Neuronal stem cell (in vitro differentiated cells): ENCODE measurements around the gene SUMO1.
A peak's percentile ranks its signal among the peaks of the same experiment; 100 is the strongest.
"Not testable (repeated sequence)": the region's sequence is repeated elsewhere in the genome, so short reads cannot be mapped to it uniquely, and the experiment has no call there.

Source experiments
- DNase-seq: peaks from one replicate; pipeline ENCODE4 v3.0.0-alpha.2; 2013; ENCODE audit warnings: low spot score
- H2AFZ ChIP-seq: one replicate; pipeline ENCODE4 v1.6.1; 2013; ENCODE audit warnings: mild to moderate bottlenecking, low read length, inconsistent platforms
- H2AK5ac ChIP-seq: 2 replicates; pipeline ENCODE4 v1.6.1; 2013; ENCODE audit warnings: low read depth, mild to moderate bottlenecking, inconsistent platforms, low read length, moderate library complexity, mixed read lengths
- H2BK120ac ChIP-seq: 2 replicates; pipeline ENCODE4 v1.6.1; 2013; ENCODE audit warnings: low read depth, mild to moderate bottlenecking, inconsistent platforms, low read length, moderate library complexity, mixed read lengths
- H2BK12ac ChIP-seq: one replicate; pipeline ENCODE4 v1.6.1; 2013; ENCODE audit warnings: low read length, inconsistent platforms
- H2BK15ac ChIP-seq: 2 replicates; pipeline ENCODE4 v1.6.1; 2013; ENCODE audit warnings: mild to moderate bottlenecking, low read length, inconsistent platforms, mixed read lengths
- H2BK5ac ChIP-seq: one replicate; pipeline ENCODE4 v1.6.1; 2013; ENCODE audit warnings: inconsistent platforms, mild to moderate bottlenecking, low read length, moderate library complexity
- H3K14ac ChIP-seq: one replicate; pipeline ENCODE4 v1.6.1; 2013; ENCODE audit warnings: low read length, inconsistent platforms
- H3K18ac ChIP-seq: 2 replicates; pipeline ENCODE4 v1.6.1; 2013; ENCODE audit warnings: low read length, inconsistent platforms
- H3K23ac ChIP-seq: 2 replicates; pipeline ENCODE4 v1.6.1; 2013; ENCODE audit warnings: low read depth, mild to moderate bottlenecking, mixed read lengths, low read length, inconsistent platforms; ENCODE audit not compliant: poor library complexity
- H3K27ac ChIP-seq: replicated peaks from 3 replicates; pipeline ENCODE4 v1.5.1; 2013; ENCODE audit warnings: low read length, inconsistent platforms
- H3K27me3 ChIP-seq, 3 experiments: 2 replicates each; pipeline ENCODE4 v1.6.1; 2013; ENCODE audit warnings: low read length in 3 of 3, mild to moderate bottlenecking in 2 of 3, inconsistent platforms in 1 of 3, low read depth in 1 of 3, mixed read lengths in 1 of 3, moderate library complexity in 1 of 3; ENCODE audit not compliant: control insufficient read depth in 3 of 3, insufficient read depth in 3 of 3
- H3K36me3 ChIP-seq, 2 donors: replicated peaks in 1 of 2; 2 replicates each; pipeline ENCODE4 v1.6.1; 2013; ENCODE audit warnings: low read length in 2 of 2; ENCODE audit not compliant: control insufficient read depth in 2 of 2, insufficient read depth in 2 of 2
- H3K4ac ChIP-seq: 2 replicates; pipeline ENCODE4 v1.6.1; 2013; ENCODE audit warnings: inconsistent platforms, mild to moderate bottlenecking, low read length, moderate library complexity
- H3K4me1 ChIP-seq, 2 donors: 1 replicate in 1 of 2; 2 replicates in 1 of 2; pipeline ENCODE4 v1.6.1; 2013; ENCODE audit warnings: low read length in 2 of 2, low read depth in 1 of 2; ENCODE audit not compliant: control insufficient read depth in 2 of 2, insufficient read depth in 1 of 2
- H3K4me2 ChIP-seq: one replicate; pipeline ENCODE4 v1.6.1; 2013; ENCODE audit warnings: mild to moderate bottlenecking, low read length, inconsistent platforms; ENCODE audit not compliant: insufficient read depth, poor library complexity, severe bottlenecking
- H3K4me3 ChIP-seq, 2 donors: 2 replicates each; pipeline ENCODE4 v1.5.1; 2013; ENCODE audit warnings: low read length in 2 of 2, mild to moderate bottlenecking in 2 of 2, inconsistent platforms in 1 of 2, moderate library complexity in 1 of 2
- H3K79me1 ChIP-seq: one replicate; pipeline ENCODE4 v1.6.1; 2013; ENCODE audit warnings: low read depth, mild to moderate bottlenecking, inconsistent platforms, low read length, moderate library complexity
- H3K9ac ChIP-seq: one replicate; pipeline ENCODE4 v1.6.1; 2013; ENCODE audit warnings: mild to moderate bottlenecking, low read depth, low read length, inconsistent platforms; ENCODE audit not compliant: poor library complexity
- H3K9me3 ChIP-seq, 2 donors: replicated peaks in 1 of 2; 2 replicates each; pipeline versions ENCODE3 to v1.6.1; 2013; ENCODE audit warnings: low read length in 2 of 2, mild to moderate bottlenecking in 2 of 2, inconsistent platforms in 1 of 2, low read depth in 1 of 2, mixed read lengths in 1 of 2, moderate library complexity in 1 of 2; ENCODE audit not compliant: control insufficient read depth in 2 of 2, insufficient read depth in 1 of 2
- H4K8ac ChIP-seq: one replicate; pipeline ENCODE4 v1.6.1; 2013; ENCODE audit warnings: low read depth, mild to moderate bottlenecking, inconsistent platforms, low read length, moderate library complexity
- H4K91ac ChIP-seq: one replicate; pipeline ENCODE4 v1.6.1; 2013; ENCODE audit warnings: low read length, low read depth, mild to moderate bottlenecking, inconsistent platforms; ENCODE audit not compliant: poor library complexity
- WGBS, 2 donors: extraction: QIAGEN DNeasy Blood & Tissue Kit; methylation state at CpG; one replicate each; pipeline ENCODE4 v1.1.7; 2013; ENCODE audit warnings: missing lambda C conversion rate in 2 of 2, mixed read lengths in 1 of 2; ENCODE audit not compliant: insufficient read length in 2 of 2, insufficient replicate concordance in 1 of 2; ENCODE audit errors: extremely low coverage in 2 of 2; 5-methylcytosine and 5-hydroxymethylcytosine counted together

Gene SUMO1

GRCh38 chr2:202247710-202248109, 9.3 kb upstream of the SUMO1 start:
- not testable (repeated sequence) for H3K4me2 ChIP-seq, H3K36me3 ChIP-seq, H4K91ac ChIP-seq, H2AFZ ChIP-seq, H3K9me3 ChIP-seq, H2BK12ac ChIP-seq, H4K8ac ChIP-seq, H3K4ac ChIP-seq, H3K18ac ChIP-seq, H3K9ac ChIP-seq, DNase-seq, H3K27ac ChIP-seq, H3K79me1 ChIP-seq, H2BK120ac ChIP-seq, H2BK15ac ChIP-seq, H3K4me1 ChIP-seq, H3K27me3 ChIP-seq, H2AK5ac ChIP-seq, H3K14ac ChIP-seq, H3K23ac ChIP-seq, H3K4me3 ChIP-seq, H2BK5ac ChIP-seq
- no CpG with 5 or more reads among the region's 5 CpGs for whole genome bisulfite sequencing, 2 donors

- H2BK120ac ChIP-seq, result no peak overlapping the region
- peaks cover 0 to 20% of the 10 kb centered on the region in 2 donors for H3K36me3 ChIP-seq
- no peaks in the 10 kb centered on the region for H3K9me3 ChIP-seq
- peaks cover 0 to 4% of the 10 kb centered on the region in 2 donors for H3K4me1 ChIP-seq
- no peak overlapping the region for H2BK12ac ChIP-seq
- peak overlapping the region; percentile 97 for H2AFZ ChIP-seq
- peak overlapping the region; percentile 97 for H3K9ac ChIP-seq
- no peak overlapping the region for H2BK15ac ChIP-seq
- no peak overlapping the region for H3K4ac ChIP-seq
- peak overlapping the region; percentile 76 for H3K18ac ChIP-seq
- peak overlapping the region; percentile 59 for H3K4me2 ChIP-seq
- no CpG with 5 or more reads among the region's 30 CpGs for WGBS, 2 donors
- H3K27me3 ChIP-seq, result peaks cover 0 to 2% (median 0%) of the 10 kb centered on the region in 3 experiments
- no peak overlapping the region for H4K91ac ChIP-seq
- peak overlapping the region; percentile 88 for H3K27ac ChIP-seq
- H4K8ac ChIP-seq, result no peak overlapping the region
- H3K79me1 ChIP-seq, result peaks cover 2% of the 10 kb centered on the region
- H2AK5ac ChIP-seq, result no peak overlapping the region
- peak overlapping the region; percentile 91 to 94 for H3K4me3 ChIP-seq
- DNase-seq, result peak; percentile 41
- peak overlapping the region; percentile 1 for H3K14ac ChIP-seq
- peak overlapping the region; percentile 91 for H2BK5ac ChIP-seq
- H3K23ac ChIP-seq, result no peak overlapping the region
Measured at GRCh38 chr2:202237787-202238233, 587 bp downstream of the SUMO1 start.

GRCh38 chr2:202221873-202222272, 16.5 kb downstream of the SUMO1 start:
- no peak for DNase-seq
- H4K91ac ChIP-seq, result no peak overlapping the region
- H2BK12ac ChIP-seq, result no peak overlapping the region
- no peak overlapping the region for H2BK5ac ChIP-seq
- no peak overlapping the region for H3K23ac ChIP-seq
- no peak overlapping the region for H3K14ac ChIP-seq
- H3K9ac ChIP-seq, result no peak overlapping the region
- H3K27ac ChIP-seq, result no peak overlapping the region
- peaks cover 1 to 2% of the 10 kb centered on the region in 2 donors for H3K4me1 ChIP-seq
- H3K27me3 ChIP-seq, result no peaks in the 10 kb centered on the region
- H2BK120ac ChIP-seq, result no peak overlapping the region
- H3K4me2 ChIP-seq, result no peak overlapping the region
- no peak overlapping the region for H2BK15ac ChIP-seq
- no peak overlapping the region for H2AFZ ChIP-seq
- peak overlapping the region; percentile 18 for H3K4ac ChIP-seq
- H4K8ac ChIP-seq, result no peak overlapping the region
- H3K4me3 ChIP-seq, result no peak overlapping the region
- no peaks in the 10 kb centered on the region for H3K9me3 ChIP-seq
- H2AK5ac ChIP-seq, result no peak overlapping the region
- H3K79me1 ChIP-seq, result peaks cover 3% of the 10 kb centered on the region
- H3K36me3 ChIP-seq, result peaks cover 6 to 72% of the 10 kb centered on the region in 2 donors
- H3K18ac ChIP-seq, result no peak overlapping the region
- WGBS, 2 donors, result no CpG with 5 or more reads among the region's 1 CpG

- H2BK15ac ChIP-seq, result no peak overlapping the region
- H2AK5ac ChIP-seq, result no peak overlapping the region
- H4K91ac ChIP-seq, result no peak overlapping the region
- H2AFZ ChIP-seq, result no peak overlapping the region
- no peak overlapping the region for H4K8ac ChIP-seq
- H3K27ac ChIP-seq, result no peak overlapping the region
- H3K79me1 ChIP-seq, result no peaks in the 10 kb centered on the region
- peaks cover 7 to 87% of the 10 kb centered on the region in 2 donors for H3K36me3 ChIP-seq
- no peak for DNase-seq
- H2BK120ac ChIP-seq, result no peak overlapping the region
- H3K9me3 ChIP-seq, result no peaks in the 10 kb centered on the region
- no peak overlapping the region for H2BK5ac ChIP-seq
- no peak overlapping the region for H2BK12ac ChIP-seq
- H3K23ac ChIP-seq, result no peak overlapping the region
- H3K9ac ChIP-seq, result no peak overlapping the region
- H3K14ac ChIP-seq, result no peak overlapping the region
- no peak overlapping the region for H3K4me3 ChIP-seq
- no peaks in the 10 kb centered on the region for H3K4me1 ChIP-seq
- H3K4me2 ChIP-seq, result no peak overlapping the region
- no peak overlapping the region for H3K4ac ChIP-seq
- no CpG with 5 or more reads among the region's 1 CpG for WGBS, 2 donors
- no peaks in the 10 kb centered on the region for H3K27me3 ChIP-seq
- H3K18ac ChIP-seq, result no peak overlapping the region
Measured at GRCh38 chr2:202215179-202215578, 23.2 kb downstream of the SUMO1 start.
